ENCODE data around the gene DKK2.

Gene DKK2

DNA sequence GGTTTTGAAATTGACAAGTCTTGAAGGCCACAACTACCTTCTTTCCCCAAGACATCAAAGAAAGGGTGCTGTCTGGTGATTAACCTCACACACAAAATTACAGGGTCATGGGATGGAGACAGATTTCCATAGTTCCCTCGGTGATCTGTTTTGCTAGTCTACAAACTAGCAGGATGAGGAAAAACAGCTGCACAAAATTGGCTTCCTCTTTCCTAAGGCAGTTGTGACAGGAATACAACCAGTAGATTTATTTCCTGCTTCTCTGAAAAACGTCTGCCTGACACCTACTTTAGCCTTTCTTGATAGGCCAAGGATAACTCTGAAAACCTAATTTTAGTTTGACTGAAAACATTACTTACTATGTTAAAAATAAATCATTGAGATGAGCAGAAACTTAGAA, 39.6 kb downstream of the DKK2 start:
- Histone ChIP-seq H3F3A (ENCODE audit: insufficient read depth, low read length) (no peaks in the 10 kb centered on the region), H2AFZ (ENCODE audit: low read length) (no peak overlapping the region), H3K27ac (ENCODE audit: low read depth, low read length, poor library complexity, severe bottlenecking) (no peak overlapping the region), H3K9me3 (ENCODE audit: low read length) (no peaks in the 10 kb centered on the region), H3K9me2 (ENCODE audit: low read depth, low read length) (no peaks in the 10 kb centered on the region), H4K20me1 (ENCODE audit: insufficient read depth, low read length) (no peaks in the 10 kb centered on the region), H3K36me3 (ENCODE audit: insufficient read depth, low read length) (no peaks in the 10 kb centered on the region), H3K79me2 (ENCODE audit: insufficient read depth, low read length) (no peaks in the 10 kb centered on the region), H3K9ac (ENCODE audit: low read length) (no peak overlapping the region), H3K4me1 (ENCODE audit: insufficient read depth, low read length, severe bottlenecking) (no peaks in the 10 kb centered on the region), H3K4me3 (ENCODE audit: low read depth, low read length, poor library complexity, severe bottlenecking) (no peak overlapping the region), H3K27me3 (ENCODE audit: insufficient read depth, low read length) (no peaks in the 10 kb centered on the region), H3K4me2 (ENCODE audit: low read length) (no peak overlapping the region)
- TF ChIP-seq EZH2 (IDR thresholded peaks at IDR 0.05; ENCODE audit: borderline replicate concordance, low read length): no peak
- TF ChIP-seq, protein P1, sequence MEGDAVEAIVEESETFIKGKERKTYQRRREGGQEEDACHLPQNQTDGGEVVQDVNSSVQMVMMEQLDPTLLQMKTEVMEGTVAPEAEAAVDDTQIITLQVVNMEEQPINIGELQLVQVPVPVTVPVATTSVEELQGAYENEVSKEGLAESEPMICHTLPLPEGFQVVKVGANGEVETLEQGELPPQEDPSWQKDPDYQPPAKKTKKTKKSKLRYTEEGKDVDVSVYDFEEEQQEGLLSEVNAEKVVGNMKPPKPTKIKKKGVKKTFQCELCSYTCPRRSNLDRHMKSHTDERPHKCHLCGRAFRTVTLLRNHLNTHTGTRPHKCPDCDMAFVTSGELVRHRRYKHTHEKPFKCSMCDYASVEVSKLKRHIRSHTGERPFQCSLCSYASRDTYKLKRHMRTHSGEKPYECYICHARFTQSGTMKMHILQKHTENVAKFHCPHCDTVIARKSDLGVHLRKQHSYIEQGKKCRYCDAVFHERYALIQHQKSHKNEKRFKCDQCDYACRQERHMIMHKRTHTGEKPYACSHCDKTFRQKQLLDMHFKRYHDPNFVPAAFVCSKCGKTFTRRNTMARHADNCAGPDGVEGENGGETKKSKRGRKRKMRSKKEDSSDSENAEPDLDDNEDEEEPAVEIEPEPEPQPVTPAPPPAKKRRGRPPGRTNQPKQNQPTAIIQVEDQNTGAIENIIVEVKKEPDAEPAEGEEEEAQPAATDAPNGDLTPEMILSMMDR (IDR thresholded peaks at IDR 0.05; ENCODE audit: low read length): no peak

DNA sequence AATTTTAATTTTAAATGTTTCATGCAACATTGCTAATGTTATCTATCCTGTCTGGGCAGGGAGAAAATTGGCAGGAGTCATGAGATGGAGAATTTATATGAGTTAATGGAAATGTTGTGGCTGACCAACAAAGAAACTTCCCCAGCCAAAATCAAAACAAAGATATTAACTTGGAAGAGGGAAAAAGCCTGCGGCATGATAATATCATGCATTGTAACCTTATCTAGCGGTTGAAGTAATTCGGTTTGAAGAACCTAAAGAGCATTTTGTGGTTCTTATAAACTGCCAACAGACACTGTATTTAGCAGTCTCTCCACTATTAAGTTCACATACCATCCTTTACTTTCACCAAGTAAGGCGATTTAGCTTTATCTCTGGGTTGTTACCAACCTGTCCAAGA, 42.3 kb downstream of the DKK2 start:
- H3K9ac ChIP-seq (ENCODE audit: low read length): no peak overlapping the region
- no peaks in the 10 kb centered on the region for H3K36me3 ChIP-seq (ENCODE audit: insufficient read depth, low read length)
- H3K4me1 ChIP-seq (ENCODE audit: insufficient read depth, low read length, severe bottlenecking): no peaks in the 10 kb centered on the region
- H4K20me1 ChIP-seq (ENCODE audit: insufficient read depth, low read length): no peaks in the 10 kb centered on the region
- H3K27ac ChIP-seq (ENCODE audit: low read depth, low read length, poor library complexity, severe bottlenecking): no peak overlapping the region
- H3K4me3 ChIP-seq (ENCODE audit: low read depth, low read length, poor library complexity, severe bottlenecking): no peak overlapping the region
- no peaks in the 10 kb centered on the region for H3K9me3 ChIP-seq (ENCODE audit: low read length)
- no peaks in the 10 kb centered on the region for H3K9me2 ChIP-seq (ENCODE audit: low read depth, low read length)
- H3K79me2 ChIP-seq (ENCODE audit: insufficient read depth, low read length): no peaks in the 10 kb centered on the region
- H3F3A ChIP-seq (ENCODE audit: insufficient read depth, low read length): no peaks in the 10 kb centered on the region
- TF ChIP-seq, protein P1 (IDR thresholded peaks at IDR 0.05; ENCODE audit: low read length): no peak
- TF ChIP-seq EZH2 (IDR thresholded peaks at IDR 0.05; ENCODE audit: borderline replicate concordance, low read length): no peak
- H3K27me3 ChIP-seq (ENCODE audit: insufficient read depth, low read length): no peaks in the 10 kb centered on the region
- no peak overlapping the region for H2AFZ ChIP-seq (ENCODE audit: low read length)
- H3K4me2 ChIP-seq (ENCODE audit: low read length): no peak overlapping the region

DNA sequence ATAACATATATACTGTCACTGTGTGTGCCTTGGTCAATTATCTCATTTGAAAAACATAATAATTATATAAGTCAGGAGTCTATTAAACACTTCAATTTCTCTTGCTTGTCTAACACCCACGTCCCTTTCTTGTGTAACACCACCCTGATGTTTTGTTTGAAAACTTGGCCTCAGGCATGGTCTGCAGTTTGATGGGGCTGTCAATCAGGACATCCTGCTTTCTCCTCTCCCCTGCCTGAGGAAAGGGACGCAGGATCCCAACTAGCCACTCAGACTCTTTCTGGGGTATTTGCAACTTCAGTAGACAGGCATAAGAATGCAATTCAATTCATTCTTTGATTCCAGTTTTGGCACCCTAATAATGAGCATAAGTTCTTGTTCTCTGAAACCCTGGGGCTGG, 48.8 kb downstream of the DKK2 start:
- Histone ChIP-seq H3K36me3 (ENCODE audit: insufficient read depth, low read length) (no peaks in the 10 kb centered on the region), H3K79me2 (ENCODE audit: insufficient read depth, low read length) (no peaks in the 10 kb centered on the region), H3K27me3 (ENCODE audit: insufficient read depth, low read length) (no peaks in the 10 kb centered on the region), H3K9ac (ENCODE audit: low read length) (no peak overlapping the region), H3K4me3 (ENCODE audit: low read depth, low read length, poor library complexity, severe bottlenecking) (no peak overlapping the region), H3K9me2 (ENCODE audit: low read depth, low read length) (no peaks in the 10 kb centered on the region), H3K9me3 (ENCODE audit: low read length) (no peaks in the 10 kb centered on the region), H3K27ac (ENCODE audit: low read depth, low read length, poor library complexity, severe bottlenecking) (no peak overlapping the region), H4K20me1 (ENCODE audit: insufficient read depth, low read length) (no peaks in the 10 kb centered on the region), H3K4me1 (ENCODE audit: insufficient read depth, low read length, severe bottlenecking) (no peaks in the 10 kb centered on the region), H3F3A (ENCODE audit: insufficient read depth, low read length) (no peaks in the 10 kb centered on the region), H2AFZ (ENCODE audit: low read length) (no peak overlapping the region), H3K4me2 (ENCODE audit: low read length) (no peak overlapping the region)
- TF ChIP-seq, protein P1 (IDR thresholded peaks at IDR 0.05; ENCODE audit: low read length): no peak
- no peak for TF ChIP-seq EZH2 (IDR thresholded peaks at IDR 0.05; ENCODE audit: borderline replicate concordance, low read length)
